ENCODE data around the gene DSG3.

The DSG3 gene

GRCh38 chr18:31513189-31513935 is 65.8 kb downstream of the DSG3 start:
- H3K4me3 Mint-ChIP-seq, result no peak overlapping the region
- no peaks in the 10 kb centered on the region for H3K36me3 Mint-ChIP-seq
- H3K4me1 Mint-ChIP-seq, result no peaks in the 10 kb centered on the region
- H3K27me3 Mint-ChIP-seq, result peaks cover 1% of the 10 kb centered on the region
- no peak overlapping the region for H3K27ac Mint-ChIP-seq
- H3K9me3 Mint-ChIP-seq, result no peaks in the 10 kb centered on the region

- Mint-ChIP-seq H3K27ac (no peak overlapping the region), H3K9me3 (no peaks in the 10 kb centered on the region), H3K4me1 (no peaks in the 10 kb centered on the region), H3K36me3 (no peaks in the 10 kb centered on the region), H3K27me3 (no peaks in the 10 kb centered on the region), H3K4me3 (no peak overlapping the region)
These were observed 68.9 kb downstream of the DSG3 start for GRCh38 chr18:31516437-31516836.

GRCh38 chr18:31526374-31526773 is 78.8 kb downstream of the DSG3 start:
- Mint-ChIP-seq H3K9me3 (no peaks in the 10 kb centered on the region), H3K27me3 (no peaks in the 10 kb centered on the region), H3K36me3 (no peaks in the 10 kb centered on the region), H3K4me1 (no peaks in the 10 kb centered on the region), H3K27ac (no peak overlapping the region), H3K4me3 (no peak overlapping the region)
